Kidney (tissue), 14 donors: ENCODE results near the gene RANBP1. TPM values are rescaled to one million over a fixed set of nuclear protein-coding genes. Genes with fewer than 3 reads are reported as not detected.
A peak's percentile ranks its signal among the peaks of the same experiment; 100 is the strongest.

Experiments
- DNase-seq, 5 donors: peaks; one replicate each; pipeline ENCODE4 v3.0.0-alpha.2; 2013 to 2020
- FAIRE-seq: peaks from 2 replicates; lab custom pipeline; 2012; peaks lifted over from hg19 to GRCh38; lab: Jason Lieb, UNC
- H3K27ac ChIP-seq, 2 donors: one replicate each; pipeline ENCODE4 v1.7.0; 2013; ENCODE audit warnings: low read depth in 2 of 2, low read length in 2 of 2, inconsistent platforms in 1 of 2
- H3K27me3 ChIP-seq: one replicate; pipeline ENCODE4 v1.7.1; 2013; ENCODE audit warnings: low read length, inconsistent platforms; ENCODE audit not compliant: control insufficient read depth, insufficient read depth
- H3K36me3 ChIP-seq, 3 donors: one replicate each; pipeline versions ENCODE4 v1.7.0 to v1.7.1; 2013; ENCODE audit warnings: low read length in 3 of 3, control low read depth in 1 of 3, inconsistent platforms in 1 of 3; ENCODE audit not compliant: insufficient read depth in 3 of 3, control insufficient read depth in 2 of 3
- H3K4me1 ChIP-seq, 3 donors: one replicate each; pipeline versions ENCODE4 v1.7.0 to v1.7.1; 2013; ENCODE audit warnings: low read length in 3 of 3, inconsistent platforms in 1 of 3, low read depth in 1 of 3; ENCODE audit not compliant: control insufficient read depth in 2 of 3, insufficient read depth in 2 of 3
- H3K4me3 ChIP-seq, 3 donors: one replicate each; pipeline versions ENCODE4 v1.7.0 to v1.8.1; 2013; ENCODE audit warnings: low read length in 3 of 3, control low read depth in 1 of 3, inconsistent platforms in 1 of 3
- H3K9ac ChIP-seq, 3 donors: one replicate each; pipeline versions ENCODE4 v1.7.0 to v1.7.1; 2013; ENCODE audit warnings: low read length in 3 of 3, control low read depth in 1 of 3, inconsistent platforms in 1 of 3
- H3K9me3 ChIP-seq, 3 donors: one replicate each; pipeline versions ENCODE4 v1.7.0 to v1.7.1; 2013; ENCODE audit warnings: low read length in 3 of 3, control low read depth in 1 of 3, inconsistent platforms in 1 of 3; ENCODE audit not compliant: control insufficient read depth in 2 of 3, insufficient read depth in 1 of 3
- intact Hi-C: fragments of 100-400 bp; cut with DNase I; formaldehyde crosslinking; loops from one replicate; pipeline ENCODE4 v1.11.1; 2022
- polyA plus RNA-seq: library from polyadenylated mRNA; stranded (reverse); fragments of 350-450 nt; fragmentation: Illumina TruSeq; extraction: RNeasy Lipid Tissue Mini Kit (QIAGEN cat#74804); gene quantifications from one replicate; pipeline ENCODE4 v1.2.3, GENCODE V29; 2014; ENCODE audit warnings: low read depth, low replicate concordance; ENCODE audit not compliant: insufficient read depth
- total RNA-seq: library from RNA; stranded (reverse); fragmentation: NEBNext Ultra II Directional; extraction: Animal tissue kit (Norgen Biotek cat#: 25700); gene quantifications from one replicate; pipeline ENCODE4 v1.2.1, GENCODE V29; 2021
- TF ChIP-seq, protein P1 (sequence below): IDR thresholded peaks from 3 replicates; pipeline ENCODE4 v1.5.1; 2012; ENCODE audit warnings: mild to moderate bottlenecking, moderate library complexity, borderline replicate concordance; ENCODE audit not compliant: insufficient read depth; ENCODE audit errors: extremely low read depth
- donor health status: control.
- donor health status: control.
- donor health status: control.
- donor health status: control.
- donor health status: control.
- donor health status: DM: yes; HTN: yes; CAD: no.
- donor health status: Normal renal cell carcinoma (clear cell type).

RANBP1 gene
- total and polyA plus RNA-seq, 2 donors from 2014 or later, result 67.2 to 80.5 TPM

DNA sequence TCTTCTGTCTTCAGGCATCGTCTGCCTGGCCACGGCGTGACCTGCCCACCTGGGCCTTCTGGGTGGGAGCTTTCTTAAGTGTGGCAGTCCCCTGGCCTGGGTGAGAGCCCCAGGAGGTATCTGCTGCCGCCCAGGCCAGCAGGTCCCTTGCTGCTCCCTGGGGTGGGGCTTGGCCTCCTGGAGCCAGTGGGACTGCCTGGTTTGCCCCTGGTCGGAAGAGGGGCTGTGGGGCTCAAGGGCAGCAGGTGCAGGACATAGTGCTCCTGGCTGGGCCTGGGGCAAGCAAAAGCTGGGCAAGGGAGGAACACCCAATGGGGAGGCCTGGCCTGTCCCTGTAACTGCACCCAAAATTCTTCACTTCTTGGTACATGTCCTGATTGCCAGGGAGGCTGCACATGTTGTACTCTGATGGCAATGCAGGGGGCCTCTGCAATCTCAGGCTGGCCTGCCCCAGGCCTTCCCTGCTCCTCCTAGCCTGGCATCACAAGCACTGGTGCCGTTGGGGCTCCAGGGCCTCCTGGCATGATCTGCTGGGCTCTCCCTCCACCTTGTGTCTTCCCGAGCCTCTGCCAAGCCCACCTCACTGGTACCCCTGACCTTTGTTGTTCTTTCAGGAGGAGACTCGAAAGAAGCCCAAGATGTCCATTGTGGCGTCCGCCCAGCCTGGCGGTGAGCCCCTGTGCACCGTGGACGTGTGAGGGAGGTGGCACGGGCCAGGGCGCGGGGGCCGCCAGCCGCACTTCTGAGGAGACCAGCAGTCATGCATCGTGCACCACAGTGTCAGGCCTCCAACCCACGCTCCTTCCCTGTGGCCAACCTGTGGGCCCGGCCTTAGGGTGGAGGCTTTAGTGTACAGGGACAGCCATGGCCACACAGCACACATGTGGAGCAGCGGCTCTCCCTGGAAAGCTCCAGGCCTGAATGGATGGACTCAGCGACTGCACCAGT lies 6.2 kb upstream of the RANBP1 start:
- H3K36me3 ChIP-seq, result peaks cover 0 to 55% (median 41%) of the 10 kb centered on the region in 3 donors
- intact Hi-C loops, result loop anchor here (10.0 kb wide), 1 partner anchor 85 kb away; the partner anchor contains the start of gene TANGO2
- peak in 1 of 5 donors; percentile 76 for DNase-seq

DNA sequence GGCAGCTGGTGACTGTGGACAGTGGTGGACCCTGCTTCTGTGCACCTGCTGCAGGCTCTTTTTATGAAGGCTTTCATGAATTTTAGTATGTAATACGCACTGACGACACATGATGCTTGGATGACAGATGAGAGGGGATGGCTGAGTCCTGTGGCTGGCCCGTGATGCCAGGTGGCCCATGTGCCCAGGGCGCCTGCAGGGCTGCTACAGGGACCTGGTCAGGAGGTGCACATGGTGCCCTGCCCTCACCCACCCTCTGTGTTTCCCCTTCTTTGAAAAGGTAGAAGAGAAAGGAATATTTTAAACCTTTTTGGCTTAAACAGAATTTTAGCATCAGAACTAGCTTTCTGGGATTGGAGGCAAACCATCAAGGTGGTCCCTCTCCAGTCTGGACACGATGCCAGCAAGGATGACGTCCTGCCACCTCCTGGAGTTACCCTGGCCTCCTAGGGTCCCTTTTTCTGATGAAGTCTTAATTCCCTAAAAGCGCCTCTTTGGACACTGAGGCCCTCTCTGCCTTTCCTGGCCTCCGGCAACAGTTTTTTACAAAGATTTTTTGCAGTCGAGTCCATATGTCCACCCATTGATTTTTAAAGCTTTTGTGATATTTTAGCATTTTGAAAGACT lies 5.4 kb upstream of the RANBP1 start:
- Histone ChIP-seq H3K4me3 (no peak overlapping the region), H3K9me3 (no peaks in the 10 kb centered on the region), H3K4me1 (peaks cover 0 to 3% (median under 1%) of the 10 kb centered on the region in 3 donors), H3K9ac (no peak overlapping the region), H3K27me3 (no peaks in the 10 kb centered on the region), H3K36me3 (peaks cover 0 to 52% (median 33%) of the 10 kb centered on the region in 3 donors), H3K27ac (no peak overlapping the region)
- DNase-seq, result peak in 1 of 5 donors; percentile 62
- TF ChIP-seq, protein P1, sequence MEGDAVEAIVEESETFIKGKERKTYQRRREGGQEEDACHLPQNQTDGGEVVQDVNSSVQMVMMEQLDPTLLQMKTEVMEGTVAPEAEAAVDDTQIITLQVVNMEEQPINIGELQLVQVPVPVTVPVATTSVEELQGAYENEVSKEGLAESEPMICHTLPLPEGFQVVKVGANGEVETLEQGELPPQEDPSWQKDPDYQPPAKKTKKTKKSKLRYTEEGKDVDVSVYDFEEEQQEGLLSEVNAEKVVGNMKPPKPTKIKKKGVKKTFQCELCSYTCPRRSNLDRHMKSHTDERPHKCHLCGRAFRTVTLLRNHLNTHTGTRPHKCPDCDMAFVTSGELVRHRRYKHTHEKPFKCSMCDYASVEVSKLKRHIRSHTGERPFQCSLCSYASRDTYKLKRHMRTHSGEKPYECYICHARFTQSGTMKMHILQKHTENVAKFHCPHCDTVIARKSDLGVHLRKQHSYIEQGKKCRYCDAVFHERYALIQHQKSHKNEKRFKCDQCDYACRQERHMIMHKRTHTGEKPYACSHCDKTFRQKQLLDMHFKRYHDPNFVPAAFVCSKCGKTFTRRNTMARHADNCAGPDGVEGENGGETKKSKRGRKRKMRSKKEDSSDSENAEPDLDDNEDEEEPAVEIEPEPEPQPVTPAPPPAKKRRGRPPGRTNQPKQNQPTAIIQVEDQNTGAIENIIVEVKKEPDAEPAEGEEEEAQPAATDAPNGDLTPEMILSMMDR, result no peak
- no peak for FAIRE-seq
- intact Hi-C loops, result loop anchor here (10.0 kb wide), 1 partner anchor 86 kb away; the partner anchor contains the start of gene TANGO2

More for the DNA sequence above, 6.2 kb upstream of the RANBP1 start:
- Histone ChIP-seq H3K9ac (no peak overlapping the region), H3K4me3 (no peak overlapping the region), H3K9me3 (no peaks in the 10 kb centered on the region), H3K27ac (no peak overlapping the region), H3K4me1 (peaks cover 0 to 7% (median 3%) of the 10 kb centered on the region in 3 donors), H3K27me3 (no peaks in the 10 kb centered on the region)
- TF ChIP-seq, protein P1, result no peak
- FAIRE-seq, result no peak

DNA sequence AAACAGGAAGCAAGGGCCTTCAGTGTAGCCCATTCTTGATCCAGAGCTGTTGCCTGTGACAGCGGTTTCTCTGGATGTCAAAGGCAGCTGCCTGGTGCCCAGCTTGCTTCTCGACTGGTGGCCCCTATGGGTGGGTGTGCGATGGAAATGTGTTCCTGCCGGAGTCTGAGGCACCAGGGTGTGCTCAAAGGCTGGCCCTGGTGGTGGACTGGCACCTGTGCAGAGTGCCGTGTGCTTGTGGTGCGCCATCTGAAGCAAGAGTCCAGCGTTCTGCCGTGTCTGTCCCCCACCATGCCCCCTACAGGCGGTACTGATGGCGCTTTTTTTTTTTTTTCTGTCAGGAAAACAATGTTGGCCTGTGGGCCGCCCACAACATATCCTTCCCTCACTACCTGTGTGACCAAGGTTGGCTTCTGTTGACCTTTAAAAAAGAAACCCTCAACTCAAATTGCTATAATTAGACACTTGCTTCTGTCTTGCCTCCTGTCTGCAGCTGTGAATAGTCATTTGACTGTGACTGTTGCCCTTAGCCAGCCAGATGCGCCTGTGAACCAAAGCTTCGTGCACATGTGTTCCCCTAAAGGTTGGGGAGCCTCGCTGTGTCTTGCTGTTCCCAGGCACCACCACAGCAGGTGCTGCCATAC lies 4.7 kb upstream of the RANBP1 start:
- no peak overlapping the region for H3K4me3 ChIP-seq
- intact Hi-C loops, result loop anchor here (10.0 kb wide), 1 partner anchor 86 kb away; the partner anchor contains the start of gene TANGO2
- peaks cover 0 to 6% (median 0%) of the 10 kb centered on the region in 3 donors for H3K4me1 ChIP-seq
- peaks cover 0 to 47% (median 28%) of the 10 kb centered on the region in 3 donors for H3K36me3 ChIP-seq
- DNase-seq (peak in 2 of 5 donors; percentile 39 to 42), FAIRE-seq (no peak)
- H3K9ac ChIP-seq, result no peak overlapping the region
- H3K9me3 ChIP-seq, result no peaks in the 10 kb centered on the region
- no peaks in the 10 kb centered on the region for H3K27me3 ChIP-seq
- TF ChIP-seq, protein P1, result peak; percentile 4
- H3K27ac ChIP-seq, result no peak overlapping the region
